NCI-H524 (cell line): ENCODE measurements around the gene UBAC2.

ENCODE experiments used
- DNase-seq, 2 experiments: peaks; one replicate each; lab custom pipeline; 2025; lab: John Stamatoyannopoulos, UW

Gene UBAC2

DNA sequence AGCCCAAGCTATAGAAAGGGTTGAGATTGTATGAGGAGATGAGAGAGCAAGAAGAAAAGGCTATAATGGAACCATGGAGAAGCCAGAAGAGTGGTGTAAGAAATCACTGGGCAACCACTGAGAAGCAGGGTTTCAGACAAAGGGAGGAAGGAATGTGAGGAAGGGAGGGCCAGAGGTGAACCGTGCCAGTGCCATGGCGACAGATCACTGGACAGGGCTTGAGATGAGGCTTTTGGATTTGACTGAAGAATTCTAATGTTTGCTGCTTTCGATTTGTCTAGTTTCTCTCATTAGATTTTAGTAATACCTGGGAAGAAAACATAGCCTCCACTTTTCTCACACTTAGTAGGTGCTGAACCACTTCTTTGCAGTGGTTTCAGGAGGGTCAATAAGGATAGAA lies 112.8 kb downstream of the UBAC2 start:
- DNase-seq: no peak

DNA sequence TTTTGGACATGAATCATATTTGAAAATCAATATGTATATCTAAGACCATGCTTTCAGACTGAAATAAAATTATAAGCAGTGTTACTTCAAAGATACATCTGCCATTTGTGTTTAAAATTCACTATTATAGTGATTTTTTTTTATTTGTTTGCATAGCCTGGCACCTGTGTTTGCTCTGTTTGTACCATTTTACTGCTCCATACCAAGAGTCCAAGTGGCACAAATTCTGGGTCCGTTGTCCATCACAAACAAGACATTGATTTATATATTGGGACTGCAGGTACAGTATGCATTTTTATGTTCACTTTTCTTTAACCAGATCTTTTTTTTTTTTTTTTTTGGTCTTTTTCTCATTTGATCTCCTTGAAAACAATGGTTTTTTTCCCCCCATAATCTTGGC lies 113.3 kb downstream of the UBAC2 start:
- DNase-seq: no peak

DNA sequence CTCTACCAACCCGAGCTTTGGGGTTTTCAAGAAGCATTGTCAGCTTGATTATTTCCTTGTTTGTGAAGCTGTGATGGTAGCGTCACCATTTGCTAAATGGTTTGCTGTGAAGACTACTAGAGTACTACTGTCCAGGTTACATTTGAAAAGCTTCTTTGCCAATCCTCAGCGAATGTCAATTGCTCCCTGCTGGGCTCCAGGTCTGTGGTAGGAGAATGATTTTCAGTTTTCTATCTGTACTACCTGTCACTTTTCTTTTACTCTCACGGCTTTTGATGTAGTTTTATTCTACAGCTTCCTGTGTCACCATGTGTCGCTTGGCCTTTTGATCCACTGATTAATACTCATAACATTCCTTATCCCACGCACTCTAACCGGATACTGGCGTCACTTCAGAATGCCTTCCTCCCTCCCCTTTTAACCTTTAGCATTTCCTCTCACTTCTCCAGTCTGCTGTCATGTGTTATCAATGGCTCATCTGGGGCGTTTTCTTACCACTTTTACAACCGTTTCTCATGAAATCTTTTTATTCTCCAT lies 114.1 kb downstream of the UBAC2 start:
- DNase-seq: no peak

DNA sequence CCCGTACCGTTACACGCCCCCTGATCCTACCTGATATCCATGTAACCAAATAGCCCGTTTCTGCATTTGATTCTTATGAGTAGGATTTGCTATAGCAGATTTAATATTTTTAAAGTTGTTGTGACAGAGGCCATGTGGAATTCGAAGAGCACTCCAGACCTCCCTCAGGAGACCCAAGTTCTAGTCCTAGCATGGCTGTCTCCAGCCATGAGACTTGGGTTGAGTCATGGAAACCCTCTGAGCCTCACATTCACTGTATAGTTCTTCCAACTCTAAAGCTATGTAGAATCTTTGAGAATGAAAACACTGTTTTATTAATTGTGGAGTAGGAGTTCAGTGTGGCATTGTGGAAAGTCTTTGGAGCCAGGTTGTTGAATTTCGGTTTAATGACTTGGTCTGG lies 114.5 kb downstream of the UBAC2 start:
- no peak for DNase-seq

DNA sequence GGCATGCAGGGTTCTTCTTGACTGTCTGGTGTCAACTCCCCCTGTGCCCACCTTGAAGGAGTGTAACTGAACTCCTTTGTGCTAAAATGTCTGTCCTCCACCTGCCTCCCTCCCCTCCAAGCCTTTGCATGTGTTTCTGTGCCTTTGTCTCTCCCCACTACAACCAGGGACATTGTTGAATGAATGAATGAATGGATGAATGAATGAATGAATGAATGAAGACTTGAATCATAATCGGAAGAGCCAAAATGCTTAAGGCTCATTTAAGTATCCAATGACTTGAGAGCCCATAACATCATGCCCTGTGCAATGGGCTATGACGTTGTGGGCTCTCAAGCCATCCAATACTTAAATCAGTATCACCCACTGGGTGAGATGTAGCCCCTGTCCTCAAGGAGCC lies 115.6 kb downstream of the UBAC2 start:
- no peak for DNase-seq

DNA sequence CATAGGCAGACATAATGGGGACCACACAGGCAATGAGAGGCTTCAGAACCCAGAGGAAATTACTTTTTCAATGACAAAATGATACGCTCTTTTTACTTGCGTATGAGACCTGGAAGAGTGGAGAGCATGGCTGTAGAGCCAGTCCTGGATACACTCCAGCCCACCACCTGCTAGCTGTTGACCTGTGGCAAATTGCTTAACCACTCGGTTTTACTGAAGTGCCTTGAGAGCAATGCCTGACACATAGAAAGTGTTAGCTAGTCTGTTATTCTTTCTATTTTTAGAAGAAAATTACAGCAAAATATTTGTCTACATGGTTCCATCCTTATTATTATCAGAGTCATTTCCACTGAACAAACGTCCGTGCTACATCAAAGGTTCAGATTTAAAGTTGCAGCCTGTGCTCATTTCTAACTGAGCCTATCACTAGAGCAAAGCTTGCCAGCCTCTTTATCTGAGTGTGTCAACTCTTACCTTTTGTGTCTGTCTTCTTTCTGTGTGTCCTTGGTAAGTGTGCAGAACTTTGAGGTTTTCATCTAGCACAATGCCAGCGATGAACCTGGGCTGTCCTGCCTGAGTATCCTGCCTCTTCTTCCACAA lies 116.1 kb downstream of the UBAC2 start:
- no peak for DNase-seq

DNA sequence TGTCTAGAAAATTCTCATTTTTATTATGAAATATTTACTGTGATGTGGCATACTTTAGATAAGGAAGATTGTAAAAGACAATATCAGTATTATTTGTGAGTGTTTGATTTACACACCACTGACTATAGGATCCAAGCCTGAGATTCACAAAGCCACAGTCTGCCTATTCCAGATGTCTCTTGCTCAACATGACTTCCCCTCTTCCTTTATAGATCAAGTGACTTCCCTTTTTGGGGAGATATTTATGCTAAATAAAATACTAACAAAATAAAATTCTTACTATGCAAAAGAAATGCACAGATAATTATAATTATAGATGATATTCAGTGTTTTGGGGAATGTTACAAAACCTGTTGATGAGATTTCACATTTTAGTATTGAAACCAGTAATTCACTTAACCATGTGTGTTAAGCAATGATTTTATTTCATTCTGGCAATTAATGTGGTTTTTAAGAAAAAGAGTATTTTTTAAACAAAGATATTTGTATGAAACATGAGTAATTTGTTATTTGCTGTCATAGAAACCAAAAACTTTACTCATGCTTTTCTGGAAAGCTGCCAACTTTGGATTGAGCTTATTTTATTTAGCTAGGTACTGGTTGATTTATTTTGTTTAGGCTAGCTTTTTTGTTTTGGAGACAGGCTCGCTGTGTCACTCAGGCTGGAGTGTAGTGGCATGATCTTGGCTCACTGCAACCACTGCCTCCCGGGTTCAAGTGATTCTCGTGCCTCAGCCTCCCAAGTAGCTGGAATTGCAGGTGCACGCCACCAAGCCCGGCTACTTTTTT lies 120.2 kb downstream of the UBAC2 start:
- no peak for DNase-seq

DNA sequence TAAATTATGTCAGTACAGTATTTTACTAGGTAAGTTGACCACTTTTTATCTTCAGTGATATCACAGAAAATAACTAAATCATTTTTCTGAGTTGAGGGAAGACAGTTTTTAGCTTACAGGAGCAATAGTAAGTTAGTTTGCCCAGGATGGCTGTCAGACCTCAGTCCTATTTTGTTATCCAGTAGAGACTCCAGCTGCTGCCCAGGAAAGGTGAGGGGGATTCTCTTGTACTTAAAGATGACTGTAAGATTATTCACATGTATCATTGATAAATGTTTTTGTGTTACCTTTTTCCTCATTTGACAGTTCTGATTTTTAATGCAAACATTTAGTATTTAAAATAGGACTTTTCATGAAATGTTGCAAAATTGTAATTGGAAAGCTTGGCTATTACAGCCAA lies 121.1 kb downstream of the UBAC2 start:
- DNase-seq: no peak

DNA sequence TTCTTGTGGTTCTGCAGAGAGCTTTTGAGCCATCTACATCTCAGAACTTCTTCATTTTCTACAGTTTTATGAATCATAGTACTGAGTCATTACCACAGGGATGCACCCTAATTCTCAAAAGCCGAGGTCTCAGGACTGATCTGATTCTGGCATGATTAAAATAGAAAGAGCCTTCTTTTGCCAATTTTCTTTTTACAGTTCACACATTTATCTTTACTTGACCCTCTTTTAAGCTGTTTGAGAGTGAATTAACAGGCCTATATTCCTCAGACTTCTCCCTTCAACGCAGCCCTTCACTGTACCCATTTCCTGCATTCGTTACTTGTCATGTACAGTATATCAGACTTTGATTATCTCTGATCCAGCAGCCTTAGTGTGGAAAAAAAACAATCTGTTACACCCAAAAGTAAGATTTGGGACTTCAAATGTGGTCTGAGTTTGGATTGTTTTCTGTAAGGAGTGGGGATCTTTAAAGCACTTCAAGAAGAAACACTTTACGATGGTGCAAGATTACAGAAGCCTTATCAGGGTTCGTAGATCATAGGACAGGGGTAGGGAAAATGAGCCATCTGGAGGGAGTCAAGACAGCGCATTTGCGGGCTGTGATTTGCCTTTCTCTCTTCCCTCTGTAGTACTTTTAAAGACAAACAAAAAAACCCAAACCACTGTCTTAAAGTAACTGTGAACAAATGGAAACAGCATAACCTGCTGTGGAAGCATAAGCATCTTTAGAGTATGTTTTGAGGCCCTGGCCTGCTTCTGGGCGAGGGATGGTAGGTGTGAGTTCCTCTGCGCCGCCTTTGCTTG lies 121.8 kb downstream of the UBAC2 start:
- DNase-seq: no peak

DNA sequence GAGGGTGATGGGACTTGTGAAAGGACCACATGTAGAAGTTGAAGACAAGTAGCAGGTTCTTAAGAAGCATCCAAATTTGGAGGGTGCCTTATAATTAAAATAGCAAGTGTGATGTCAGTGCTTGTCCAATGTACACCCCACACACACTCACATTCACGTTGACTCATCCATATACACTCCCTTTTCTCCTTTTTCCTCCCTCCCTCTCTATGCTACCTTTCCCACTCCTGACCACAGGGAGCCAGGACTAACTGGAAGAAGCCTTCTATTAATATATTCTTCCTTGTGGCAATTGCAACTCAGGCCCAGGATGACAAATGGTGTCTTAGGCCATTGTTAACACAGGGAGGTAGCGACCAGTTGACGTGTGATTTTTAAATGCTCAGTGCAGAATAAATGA lies 122.8 kb downstream of the UBAC2 start:
- no peak for DNase-seq

DNA sequence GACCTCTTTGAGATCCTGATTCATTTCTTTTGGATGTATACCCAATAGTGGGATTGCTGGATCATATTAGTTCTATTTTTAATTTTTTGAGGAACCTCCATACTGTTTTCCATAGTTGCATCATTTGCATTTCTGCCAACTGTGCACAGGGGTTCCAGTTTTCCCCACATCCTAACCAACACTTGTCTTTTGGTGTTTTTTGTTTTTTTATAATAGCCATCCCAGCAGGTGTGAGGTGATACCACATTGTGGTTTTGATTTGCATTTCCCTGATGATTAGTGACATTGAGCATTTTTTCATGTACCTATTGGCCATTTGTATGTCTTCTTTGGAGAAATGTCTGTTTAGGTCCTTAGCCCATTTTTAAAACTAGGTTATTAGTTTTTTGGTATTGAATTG lies 125.4 kb downstream of the UBAC2 start:
- no peak for DNase-seq

DNA sequence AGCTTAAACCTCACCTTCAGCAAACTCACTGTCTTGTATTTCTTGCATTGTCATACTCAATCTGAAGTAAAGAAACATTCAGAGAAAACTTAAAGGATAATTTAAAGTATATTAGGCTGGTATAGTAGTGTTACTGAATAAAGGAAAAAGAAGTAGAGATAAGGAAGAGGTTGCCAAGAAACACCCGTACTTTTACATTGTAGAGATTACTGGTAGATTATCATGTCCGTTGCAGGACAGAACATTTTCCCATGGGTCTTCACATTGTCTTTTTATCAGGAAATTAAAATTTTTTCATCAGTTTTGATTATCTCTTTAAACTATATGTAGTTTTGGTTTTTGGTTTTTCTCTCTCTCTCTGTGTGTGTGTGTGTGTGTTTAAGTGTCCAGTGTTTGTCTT lies 126.5 kb downstream of the UBAC2 start:
- DNase-seq: no peak

DNA sequence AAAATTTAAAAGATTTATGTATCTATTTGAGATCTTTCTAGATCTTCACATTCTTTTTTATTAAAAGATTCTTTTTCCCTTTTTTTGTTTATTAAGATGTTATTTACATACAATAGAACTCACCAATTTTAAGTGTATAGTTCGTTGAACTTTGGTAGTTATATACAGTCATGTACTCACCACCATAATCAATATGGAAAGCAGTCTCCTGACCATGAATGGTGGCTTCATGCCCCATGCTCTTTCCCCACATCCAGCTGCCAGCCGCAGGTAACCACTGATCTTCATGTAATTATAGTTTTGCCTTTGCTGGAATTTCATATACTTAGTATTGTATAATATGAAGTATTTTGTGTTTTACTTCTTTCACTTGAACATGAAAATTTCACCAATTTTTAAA lies 127.1 kb downstream of the UBAC2 start:
- DNase-seq: no peak

DNA sequence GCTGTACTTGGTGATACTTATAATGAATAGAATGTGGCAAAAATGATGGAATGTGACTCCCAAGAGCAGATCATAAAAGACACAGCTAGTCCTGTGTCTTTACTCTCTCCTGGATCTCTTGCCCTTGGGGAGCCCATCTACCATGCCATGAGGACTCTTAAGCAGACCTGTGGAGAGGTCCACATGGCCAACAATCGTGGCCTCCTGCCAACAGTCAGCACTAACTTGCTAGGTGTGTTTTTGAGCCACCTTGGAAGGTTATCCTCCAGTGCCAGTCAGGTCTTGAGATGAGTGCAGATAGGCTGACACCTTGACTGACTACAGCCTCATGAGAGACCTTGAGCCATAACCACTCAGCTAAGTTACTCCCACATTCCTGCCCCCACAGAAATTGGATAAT lies 128.8 kb downstream of the UBAC2 start:
- no peak for DNase-seq

DNA sequence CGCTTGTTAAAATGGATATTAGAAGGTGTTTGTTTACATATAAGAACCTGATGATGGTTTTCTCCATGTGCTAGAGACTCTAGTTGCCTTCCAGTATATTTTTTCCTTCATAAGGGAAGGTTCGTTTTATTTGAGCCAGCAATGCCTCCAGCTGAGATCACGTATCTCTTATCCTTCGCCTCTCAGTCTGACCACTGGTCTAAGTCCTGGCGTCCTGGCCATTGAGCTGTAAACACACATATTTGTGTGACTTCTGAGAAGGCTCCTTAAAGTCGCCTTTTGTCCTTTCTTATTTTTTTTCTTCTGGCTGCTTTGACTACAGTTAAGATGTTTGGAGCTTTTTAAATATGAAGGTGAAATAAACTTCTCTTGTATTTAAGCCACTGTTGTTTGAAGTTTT lies 130.3 kb downstream of the UBAC2 start:
- no peak for DNase-seq

DNA sequence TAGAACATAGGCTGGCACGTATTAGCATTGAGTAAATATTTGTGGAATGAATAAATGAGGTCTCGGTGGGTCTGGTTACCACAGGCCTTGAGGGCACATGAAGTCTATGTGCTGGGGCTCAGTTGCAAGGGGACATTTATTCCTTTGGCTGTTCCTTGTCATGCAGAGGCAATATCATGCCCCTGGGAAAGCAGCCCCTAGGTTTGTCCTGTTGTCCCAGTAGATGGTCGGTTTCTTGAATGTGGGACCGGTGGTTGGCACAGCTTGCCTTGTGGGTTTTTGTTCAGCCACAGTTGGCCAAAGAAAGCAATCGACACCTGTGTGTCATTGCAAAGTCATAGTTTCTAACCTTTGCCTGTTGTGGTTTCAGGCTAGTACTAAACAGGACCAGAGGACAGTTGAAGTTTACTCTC lies 131.2 kb downstream of the UBAC2 start:
- no peak for DNase-seq

DNA sequence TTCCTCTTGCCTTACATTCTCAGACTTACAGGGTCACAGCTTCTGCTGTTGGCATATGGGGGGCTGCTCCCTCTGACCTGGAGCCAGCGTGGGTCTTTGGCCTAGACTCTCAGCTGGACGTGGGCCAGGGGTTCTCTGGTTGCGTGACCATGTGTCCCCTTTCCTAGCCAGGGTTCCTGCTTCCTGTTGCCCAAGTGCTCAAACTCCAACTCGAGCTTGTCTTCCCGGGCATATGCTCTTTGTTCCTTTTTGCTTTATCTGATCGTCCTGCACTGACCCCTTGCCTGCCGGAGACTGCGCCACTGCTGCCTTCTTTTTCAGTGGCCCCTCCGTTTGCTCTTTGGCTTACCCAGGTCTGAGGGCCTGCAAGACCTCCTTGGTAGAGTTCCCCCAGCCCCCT lies 131.8 kb downstream of the UBAC2 start:
- no peak for DNase-seq

DNA sequence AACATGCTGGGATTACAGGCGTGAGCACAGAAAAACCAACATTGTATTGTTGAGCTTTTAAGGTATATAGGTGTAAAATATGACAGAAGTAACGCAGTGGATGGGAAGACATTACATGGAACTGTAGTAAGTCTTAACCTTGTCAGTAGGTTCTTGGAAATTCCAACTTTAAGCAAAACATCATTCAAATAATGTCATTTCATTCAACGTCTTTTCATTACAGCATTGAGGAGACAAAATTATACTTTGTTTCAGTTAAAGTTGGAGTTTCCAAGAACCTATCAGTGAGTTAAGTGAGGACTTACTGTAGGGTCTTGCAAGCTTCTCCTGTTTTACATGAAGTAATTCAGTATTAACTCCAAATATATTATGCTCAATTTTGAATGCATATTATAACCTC lies 133.6 kb downstream of the UBAC2 start:
- no peak for DNase-seq

DNA sequence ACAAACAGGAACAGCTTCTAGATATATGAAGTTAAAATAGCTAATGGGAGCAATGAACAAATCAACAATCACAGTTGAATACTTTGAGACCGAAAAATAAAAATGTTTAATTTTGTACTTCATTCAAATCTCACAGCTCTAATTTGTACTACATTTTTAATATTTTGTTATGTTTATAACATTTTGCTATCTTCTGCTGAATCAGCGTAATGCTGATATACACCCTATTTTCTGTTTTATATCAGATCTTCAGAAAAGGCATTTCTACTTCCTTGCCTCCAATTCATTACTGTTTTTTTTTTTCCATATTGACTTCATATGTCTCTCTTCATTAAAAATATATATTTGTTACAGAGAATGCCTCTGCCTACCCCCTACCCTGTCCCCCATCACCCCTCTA lies 134.4 kb downstream of the UBAC2 start:
- no peak for DNase-seq

DNA sequence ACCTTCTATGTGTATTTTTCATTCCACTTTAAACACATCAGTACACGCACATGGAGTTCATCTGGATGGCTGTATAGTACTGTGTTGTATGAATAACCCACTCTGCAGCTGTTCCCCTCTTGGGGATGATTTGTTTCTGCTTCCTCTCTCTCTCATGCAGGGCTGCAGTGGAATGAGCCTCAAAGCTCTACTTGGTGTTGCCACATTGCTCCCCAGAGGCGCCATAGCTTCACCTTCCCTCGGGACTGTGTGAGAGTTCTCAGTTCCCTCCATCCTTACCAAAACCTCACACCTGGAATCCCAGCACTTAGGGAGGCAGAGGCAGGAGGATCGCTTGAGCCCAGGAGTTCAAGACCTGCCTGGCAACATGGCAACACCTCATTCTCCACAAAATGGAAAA lies 134.9 kb downstream of the UBAC2 start:
- DNase-seq: no peak

DNA sequence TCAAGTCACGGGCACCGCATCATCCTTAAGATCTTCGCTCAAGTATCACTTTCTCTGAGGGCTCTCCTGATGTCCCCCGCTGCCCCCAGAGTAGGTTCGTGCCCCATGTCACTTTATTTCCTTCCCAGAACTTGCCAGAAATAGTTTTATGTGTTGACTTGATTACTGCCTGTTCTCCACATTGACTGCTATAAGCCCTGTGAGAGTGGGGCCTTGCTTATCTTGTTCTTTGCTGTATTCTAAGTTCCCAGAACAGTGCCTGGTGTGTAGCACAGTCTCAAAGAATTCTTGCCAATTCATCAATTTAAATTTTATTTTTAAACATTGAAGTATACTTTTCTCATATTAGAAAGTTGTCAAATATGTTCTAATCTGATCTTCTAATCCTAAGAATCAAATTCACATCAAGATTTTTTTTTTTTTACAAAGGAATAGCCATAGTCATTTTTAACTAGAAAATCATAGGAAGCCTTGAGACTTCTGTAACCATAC lies 138.6 kb downstream of the UBAC2 start:
- DNase-seq: no peak

DNA sequence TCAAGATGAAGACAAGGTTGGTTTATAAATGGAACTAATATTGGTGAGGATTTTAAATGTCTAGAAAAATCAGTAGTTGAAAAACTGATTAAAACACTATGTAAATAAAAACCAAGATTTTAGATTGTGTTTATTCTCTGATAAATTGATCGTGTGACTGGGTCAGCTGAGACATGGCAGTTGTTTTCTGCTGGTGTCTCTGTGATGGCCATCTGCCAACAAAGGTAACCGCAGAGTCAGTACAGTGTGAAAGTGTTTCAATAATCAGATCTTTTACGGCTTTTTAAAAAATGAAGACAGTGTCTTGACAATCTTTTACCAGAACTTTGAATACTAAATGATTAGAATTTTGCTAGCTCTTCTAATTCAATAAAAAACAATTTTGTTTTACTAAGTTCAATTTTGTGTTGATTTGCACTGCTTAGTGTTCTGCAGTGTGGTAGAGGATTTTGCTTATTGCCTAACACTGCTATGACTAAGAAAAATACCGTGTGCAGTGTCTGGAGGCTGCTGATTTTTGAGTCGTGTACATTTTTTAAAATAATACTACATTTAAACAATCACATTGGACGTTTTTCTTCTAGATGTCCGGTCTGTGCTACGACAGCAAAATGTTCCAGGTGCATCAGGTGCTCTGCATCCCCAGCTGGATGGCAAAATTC lies 139.2 kb downstream of the UBAC2 start:
- DNase-seq: no peak
